GM19397 (cell line): ENCODE data around the gene ZPBP2.
"Not testable (repeated sequence)": the region's sequence is repeated elsewhere in the genome, so short reads cannot be mapped to it uniquely, and the experiment has no call there.

Experiments used
- ATAC-seq: cut with Tn5 transposase; IDR thresholded peaks from one replicate; pipeline ENCODE4 v1.9.1; 2021; ENCODE audit warnings: mild to moderate bottlenecking, moderate library complexity; ENCODE audit not compliant: unreplicated experiment

Gene ZPBP2

DNA sequence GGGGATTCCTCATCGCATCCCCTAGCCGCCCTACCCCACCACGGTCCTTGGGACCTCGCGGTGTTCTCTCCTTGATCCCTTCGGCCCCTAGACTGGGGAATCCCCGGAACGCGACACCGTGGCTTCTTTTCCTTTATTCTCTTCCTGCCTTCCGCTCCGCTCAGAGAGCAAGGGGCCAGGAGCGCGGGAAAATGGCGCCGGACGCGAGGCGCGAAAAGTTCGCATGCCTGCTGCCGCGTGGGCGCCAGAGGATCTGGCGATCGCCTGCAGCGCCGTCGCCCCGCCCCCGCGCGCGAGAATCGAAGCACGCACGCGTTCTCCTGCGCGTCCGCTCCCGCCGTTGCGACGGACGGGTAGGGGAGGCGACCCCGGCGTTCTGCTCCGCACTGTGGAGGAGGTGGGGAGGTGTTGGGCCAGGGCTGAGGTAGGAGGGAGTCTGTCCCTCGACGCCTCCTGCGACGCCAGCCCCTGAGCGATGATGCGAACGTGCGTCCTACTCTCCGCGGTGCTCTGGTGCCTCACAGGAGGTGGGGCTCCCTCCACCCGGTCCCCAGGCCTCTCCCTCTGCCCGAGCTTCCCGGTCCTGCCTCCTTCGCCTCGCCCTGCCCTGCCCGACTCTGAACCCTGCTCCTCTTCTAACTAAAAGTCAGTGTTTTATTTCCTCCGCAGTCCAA is at the start of gene ZPBP2:
ZPBP2 (plus strand) TSS at position 323 of the 674 bp plus-strand sequence; CDS start at position 476, 153 bp downstream.
- ATAC-seq = peak; percentile 5

- ATAC-seq = no peak
These were observed 49.5 kb upstream of the ZPBP2 start for GRCh38 chr17:39818358-39819000.

DNA sequence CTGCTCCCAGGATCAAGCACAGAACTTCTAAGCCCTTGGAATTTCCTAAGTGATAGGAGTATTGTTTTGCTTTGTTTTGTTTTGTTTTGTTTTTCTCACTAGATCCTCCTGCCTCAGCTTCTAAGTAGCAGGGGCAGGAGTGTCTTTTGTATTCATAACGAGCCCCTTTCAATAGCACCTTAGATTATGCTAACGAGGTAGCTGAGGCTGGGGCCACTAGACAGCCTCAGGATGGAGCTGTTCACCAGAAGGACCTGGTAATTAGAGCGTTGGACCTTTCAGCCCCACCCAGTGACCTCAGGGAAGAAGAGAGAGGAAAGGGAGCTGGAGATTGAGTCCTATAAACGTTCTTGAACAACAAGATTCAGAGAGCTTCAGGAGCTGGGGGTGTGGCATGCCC is 47.5 kb upstream of the ZPBP2 start:
- ATAC-seq = no peak

DNA sequence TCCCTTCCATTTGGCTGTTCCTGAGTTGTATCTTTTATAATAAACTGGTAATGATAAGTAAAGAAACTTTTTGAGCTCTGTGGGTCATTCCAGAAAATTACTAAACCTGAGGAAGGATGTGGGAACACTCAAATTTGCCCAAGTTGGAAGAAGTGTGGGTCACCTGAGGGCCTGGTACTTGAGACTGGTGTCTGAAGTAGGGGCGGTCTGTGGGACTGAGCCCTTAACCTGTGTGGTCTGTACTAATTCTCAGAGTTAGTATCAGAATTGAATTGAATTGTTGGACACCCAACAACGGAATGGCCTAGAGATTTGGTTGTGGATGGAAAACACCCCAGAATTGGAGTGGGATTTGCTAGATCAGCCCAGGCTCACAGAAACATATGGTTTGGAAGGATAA is 47.0 kb upstream of the ZPBP2 start:
- no peak for ATAC-seq

DNA sequence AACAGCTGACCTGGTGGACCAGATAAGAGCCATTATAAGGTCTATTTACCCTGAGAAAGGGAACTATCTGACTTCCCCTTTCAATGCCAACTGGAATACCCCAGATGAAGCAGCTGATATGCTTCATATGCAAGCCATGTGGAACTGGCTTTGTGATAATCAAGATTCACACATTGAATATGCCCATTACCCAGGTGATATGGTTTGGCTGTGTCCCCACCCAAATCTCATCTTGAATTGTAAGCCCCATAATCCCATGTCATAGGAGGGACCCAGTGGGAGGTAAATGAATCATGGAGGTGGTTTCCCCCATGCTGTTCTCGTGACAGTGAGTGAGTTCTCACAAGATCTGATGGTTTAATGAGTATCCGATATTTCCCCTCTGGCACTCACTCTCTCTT is 46.0 kb upstream of the ZPBP2 start:
- no peak for ATAC-seq

DNA sequence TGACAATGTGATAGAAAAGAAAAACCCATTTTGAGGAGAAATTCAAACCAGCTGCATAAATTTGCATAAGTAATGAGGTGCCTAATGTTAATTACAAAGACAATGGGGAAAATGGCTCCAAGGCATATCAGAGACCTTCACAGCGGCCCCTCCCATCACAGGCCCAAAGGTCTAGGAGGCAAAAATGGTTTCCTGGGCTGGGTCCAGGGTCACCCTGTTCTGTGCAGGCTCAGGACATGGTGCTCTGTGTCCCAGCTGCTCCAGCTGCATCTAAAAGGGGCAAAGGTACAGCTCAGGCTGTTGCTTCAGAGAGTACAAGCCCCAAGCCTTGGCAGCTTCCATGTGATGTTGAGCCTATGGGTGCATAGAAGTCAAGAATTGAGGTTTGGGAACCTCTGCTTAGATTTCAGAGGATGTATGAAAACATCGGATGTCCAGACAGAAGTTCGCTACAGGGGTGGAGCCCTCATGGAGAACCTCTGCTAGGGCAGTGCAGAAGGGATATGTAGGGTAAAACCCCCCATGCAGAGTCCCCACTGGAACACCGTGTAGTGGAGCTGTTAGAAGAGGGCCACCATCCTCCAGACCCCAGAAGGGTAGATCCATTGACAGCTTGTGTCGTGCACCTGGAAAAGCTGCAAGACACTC is 44.5 kb upstream of the ZPBP2 start:
- no peak for ATAC-seq

DNA sequence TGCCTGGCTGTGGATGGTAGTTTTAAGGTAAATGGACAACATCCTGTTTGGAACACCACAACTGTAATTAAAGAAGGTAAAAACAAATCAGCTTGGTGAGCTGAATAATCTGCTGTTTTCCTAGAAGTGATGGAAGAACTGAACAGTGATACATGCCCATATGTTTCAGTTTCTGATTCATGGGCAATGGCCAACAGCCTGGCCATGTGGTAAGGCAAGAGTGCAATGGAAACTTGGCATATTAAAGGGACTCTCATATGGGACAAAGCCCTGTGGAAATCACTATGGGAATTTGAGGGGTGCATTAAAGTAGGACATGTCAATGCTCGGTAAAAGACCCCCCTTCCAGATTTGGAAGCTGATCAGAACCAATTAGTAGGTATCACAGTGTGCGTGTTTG is 41.7 kb upstream of the ZPBP2 start:
- ATAC-seq = no peak

DNA sequence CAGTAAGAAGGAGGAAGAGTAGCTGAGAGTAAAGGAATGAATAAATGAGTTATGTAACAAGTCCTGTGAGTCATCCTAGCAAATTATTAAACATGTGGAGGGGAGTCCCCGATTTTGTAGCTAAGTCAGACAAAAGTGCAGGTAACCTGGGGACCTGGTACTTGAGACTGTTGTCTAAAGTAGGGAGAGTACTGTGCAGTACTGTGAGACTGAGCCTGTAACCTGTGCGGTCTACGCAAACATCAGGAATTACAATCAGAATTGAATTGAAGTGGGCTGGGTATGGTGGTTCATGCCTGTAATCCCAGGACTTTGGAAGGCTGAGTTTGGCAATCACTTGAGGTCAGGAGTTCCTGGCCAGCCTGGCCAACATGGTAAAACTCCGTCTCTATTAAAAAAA is 39.6 kb upstream of the ZPBP2 start:
- ATAC-seq = no peak

- no peak for ATAC-seq
These were observed 36.4 kb upstream of the ZPBP2 start for GRCh38 chr17:39831588-39831987.

GRCh38 chr17:39834017-39834416 is 34.0 kb upstream of the ZPBP2 start:
- no peak for ATAC-seq

DNA sequence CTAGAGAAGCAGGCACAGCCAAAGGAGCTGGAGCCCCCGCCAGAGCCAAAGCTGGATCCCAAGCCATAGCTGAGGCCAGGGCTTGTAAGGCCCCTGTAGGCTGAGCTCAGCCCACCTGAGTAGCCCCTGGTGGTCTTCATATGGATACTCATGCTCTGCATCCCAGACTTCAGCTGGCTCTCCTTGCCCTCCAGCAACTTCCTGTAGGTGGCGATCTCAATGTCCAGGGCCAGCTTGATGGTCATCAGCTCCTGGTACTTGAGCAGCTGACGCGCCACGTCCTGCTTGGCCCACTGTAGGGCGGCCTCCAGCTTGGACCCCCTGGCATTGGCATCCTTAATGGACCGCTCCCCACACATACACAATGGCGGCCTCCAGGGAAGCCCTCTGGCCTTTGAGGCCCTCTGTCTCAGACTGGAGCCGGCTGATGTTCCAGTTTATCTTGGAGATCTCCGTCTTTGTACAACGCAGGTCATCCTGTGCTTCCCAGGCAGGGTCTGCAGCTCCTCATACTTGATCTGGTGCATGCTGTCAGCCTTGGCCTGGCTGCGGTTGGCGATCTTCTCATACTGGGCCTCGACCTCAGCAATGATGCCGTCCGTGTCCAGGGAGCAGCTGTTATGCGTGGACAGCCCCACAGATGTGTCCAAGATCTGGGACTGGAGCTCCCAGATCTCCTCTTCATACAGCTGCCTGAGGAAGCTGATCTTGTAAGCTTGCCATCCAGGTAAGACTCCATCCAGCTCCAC is 32.8 kb upstream of the ZPBP2 start:
- no peak for ATAC-seq

DNA sequence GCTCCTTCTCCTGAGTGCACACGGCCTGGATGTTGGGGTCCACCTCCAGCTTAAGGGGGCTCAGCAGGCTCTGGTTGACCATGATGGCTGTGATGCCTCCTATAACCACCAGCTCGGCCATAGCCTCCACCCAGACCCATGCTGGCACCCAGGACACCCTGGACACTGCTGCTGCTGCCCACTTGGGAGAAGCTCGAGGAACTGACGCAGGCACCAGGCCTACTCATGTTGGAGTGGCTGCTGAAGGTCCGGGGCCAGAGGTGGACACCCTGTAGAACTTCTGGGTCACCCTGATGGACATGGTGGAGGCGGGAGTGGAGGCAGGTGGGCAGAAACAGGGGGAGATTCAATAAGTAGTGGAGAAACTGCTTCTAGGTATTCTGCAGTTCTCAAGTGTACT is 31.9 kb upstream of the ZPBP2 start:
- ATAC-seq = no peak

DNA sequence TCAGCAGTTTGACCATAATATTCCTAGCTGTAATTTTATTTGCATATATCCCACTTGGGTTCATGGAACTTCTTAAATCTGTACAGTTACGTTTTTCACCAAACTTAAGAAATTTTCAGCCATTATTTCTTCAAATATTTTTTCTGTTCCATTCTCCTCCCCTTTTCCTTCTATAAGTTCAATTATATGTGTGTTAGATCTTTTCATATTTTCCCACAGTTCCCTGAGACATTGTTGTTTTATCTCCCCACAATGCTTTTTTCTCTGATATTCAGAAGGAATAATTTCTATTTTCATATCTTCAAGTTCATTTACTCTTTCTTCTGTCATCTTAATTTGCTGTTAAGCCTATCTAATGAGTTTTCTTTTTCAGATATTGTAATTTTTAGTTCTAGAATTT is 29.9 kb upstream of the ZPBP2 start:
- no peak for ATAC-seq

- no peak for ATAC-seq
These were observed 29.2 kb upstream of the ZPBP2 start for GRCh38 chr17:39838784-39839183.

GRCh38 chr17:39841134-39841683 is 26.8 kb upstream of the ZPBP2 start:
- no peak for ATAC-seq

- ATAC-seq = no peak
These were observed 22.8 kb upstream of the ZPBP2 start for GRCh38 chr17:39845052-39845846.

GRCh38 chr17:39846205-39846604 is 21.8 kb upstream of the ZPBP2 start:
- no peak for ATAC-seq

- no peak for ATAC-seq
These were observed 19.4 kb upstream of the ZPBP2 start for GRCh38 chr17:39848600-39848999.

DNA sequence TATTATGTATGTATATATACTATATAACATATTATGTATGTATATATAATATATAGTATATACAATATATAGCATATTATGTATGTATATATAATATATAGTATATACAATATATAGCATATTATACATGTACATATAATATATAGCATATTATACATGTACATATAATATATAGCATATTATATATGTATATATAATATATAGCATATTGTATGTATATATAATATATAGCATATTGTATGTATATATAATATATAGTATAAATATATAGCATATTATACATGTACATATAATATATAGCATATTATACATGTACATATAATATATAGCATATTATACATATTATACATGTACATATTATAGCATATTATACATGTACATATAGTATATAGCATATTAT is 17.8 kb upstream of the ZPBP2 start:
- ATAC-seq = not testable (repeated sequence)

DNA sequence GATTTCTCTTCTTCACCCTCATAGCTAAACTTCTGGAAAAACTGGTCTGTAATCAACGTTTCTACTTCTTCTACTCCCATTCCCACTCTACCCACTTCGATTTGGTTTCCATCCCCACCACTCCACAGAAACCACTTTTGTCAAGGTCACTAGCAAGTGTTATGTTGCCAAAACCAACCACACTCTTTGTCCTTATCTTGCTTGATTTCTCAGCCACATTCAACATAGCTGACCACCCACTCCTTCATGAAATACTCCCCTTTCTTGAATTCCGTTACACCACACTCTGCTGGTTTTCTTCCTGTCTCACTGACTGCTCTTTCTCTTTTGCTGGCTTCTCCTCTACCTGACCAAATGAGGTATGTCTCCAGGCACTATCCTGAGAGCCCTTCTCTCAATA is 15.8 kb upstream of the ZPBP2 start:
- no peak for ATAC-seq
